Kidney (tissue), 14 donors: Measurements from ENCODE around the gene PRKCE. TPM values are rescaled to one million over a fixed set of nuclear protein-coding genes. Genes with fewer than 3 reads are reported as not detected.
A peak's percentile ranks its signal among the peaks of the same experiment; 100 is the strongest.

Experiments used
- DNase-seq, 5 donors: peaks; one replicate each; pipeline ENCODE4 v3.0.0-alpha.2; 2013 to 2020
- FAIRE-seq: peaks from 2 replicates; lab custom pipeline; 2012; peaks lifted over from hg19 to GRCh38; lab: Jason Lieb, UNC
- H3K27ac ChIP-seq, 2 donors: one replicate each; pipeline ENCODE4 v1.7.0; 2013; ENCODE audit warnings: low read depth in 2 of 2, low read length in 2 of 2, inconsistent platforms in 1 of 2
- H3K27me3 ChIP-seq: one replicate; pipeline ENCODE4 v1.7.1; 2013; ENCODE audit warnings: low read length, inconsistent platforms; ENCODE audit not compliant: control insufficient read depth, insufficient read depth
- H3K36me3 ChIP-seq, 3 donors: one replicate each; pipeline versions ENCODE4 v1.7.0 to v1.7.1; 2013; ENCODE audit warnings: low read length in 3 of 3, control low read depth in 1 of 3, inconsistent platforms in 1 of 3; ENCODE audit not compliant: insufficient read depth in 3 of 3, control insufficient read depth in 2 of 3
- H3K4me1 ChIP-seq, 3 donors: one replicate each; pipeline versions ENCODE4 v1.7.0 to v1.7.1; 2013; ENCODE audit warnings: low read length in 3 of 3, inconsistent platforms in 1 of 3, low read depth in 1 of 3; ENCODE audit not compliant: control insufficient read depth in 2 of 3, insufficient read depth in 2 of 3
- H3K4me3 ChIP-seq, 3 donors: one replicate each; pipeline versions ENCODE4 v1.7.0 to v1.8.1; 2013; ENCODE audit warnings: low read length in 3 of 3, control low read depth in 1 of 3, inconsistent platforms in 1 of 3
- H3K9ac ChIP-seq, 3 donors: one replicate each; pipeline versions ENCODE4 v1.7.0 to v1.7.1; 2013; ENCODE audit warnings: low read length in 3 of 3, control low read depth in 1 of 3, inconsistent platforms in 1 of 3
- H3K9me3 ChIP-seq, 3 donors: one replicate each; pipeline versions ENCODE4 v1.7.0 to v1.7.1; 2013; ENCODE audit warnings: low read length in 3 of 3, control low read depth in 1 of 3, inconsistent platforms in 1 of 3; ENCODE audit not compliant: control insufficient read depth in 2 of 3, insufficient read depth in 1 of 3
- intact Hi-C: fragments of 100-400 bp; cut with DNase I; formaldehyde crosslinking; loops from one replicate; pipeline ENCODE4 v1.11.1; 2022
- polyA plus RNA-seq: library from polyadenylated mRNA; stranded (reverse); fragments of 350-450 nt; fragmentation: Illumina TruSeq; extraction: RNeasy Lipid Tissue Mini Kit (QIAGEN cat#74804); gene quantifications from one replicate; pipeline ENCODE4 v1.2.3, GENCODE V29; 2014; ENCODE audit warnings: low read depth, low replicate concordance; ENCODE audit not compliant: insufficient read depth
- total RNA-seq: library from RNA; stranded (reverse); fragmentation: NEBNext Ultra II Directional; extraction: Animal tissue kit (Norgen Biotek cat#: 25700); gene quantifications from one replicate; pipeline ENCODE4 v1.2.1, GENCODE V29; 2021
- TF ChIP-seq, protein P1 (sequence below): IDR thresholded peaks from 3 replicates; pipeline ENCODE4 v1.5.1; 2012; ENCODE audit warnings: mild to moderate bottlenecking, moderate library complexity, borderline replicate concordance; ENCODE audit not compliant: insufficient read depth; ENCODE audit errors: extremely low read depth
- donor health status: control.
- donor health status: control.
- donor health status: control.
- donor health status: control.
- donor health status: control.
- donor health status: DM: yes; HTN: yes; CAD: no.
- donor health status: Normal renal cell carcinoma (clear cell type).

Gene PRKCE
- total and polyA plus RNA-seq, 2 donors from 2014 or later: 11.1 to 27.3 TPM

DNA sequence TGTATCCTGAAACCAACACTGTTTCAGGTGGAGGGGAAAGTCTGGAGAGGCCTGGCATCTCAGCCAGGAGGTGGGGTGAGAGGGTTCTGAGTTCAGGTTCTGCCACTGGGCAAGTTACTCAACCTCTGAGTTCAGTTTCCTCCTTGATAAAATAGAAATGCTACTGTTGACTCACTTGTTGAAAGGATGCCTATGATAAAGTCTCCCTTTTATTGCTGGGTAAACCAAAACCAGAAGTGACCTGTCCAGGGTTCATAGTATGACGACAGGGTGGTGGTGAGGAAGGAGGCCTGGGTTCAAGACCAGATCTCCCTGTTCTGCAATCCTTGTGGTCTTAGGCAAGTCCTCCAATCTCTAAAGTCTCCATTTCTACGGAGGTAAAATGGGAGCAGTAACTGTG lies 232.7 kb downstream of the PRKCE start:
- Histone ChIP-seq H3K9ac (no peak overlapping the region), H3K27ac (no peak overlapping the region), H3K4me3 (no peak overlapping the region), H3K27me3 (no peaks in the 10 kb centered on the region), H3K36me3 (no peaks in the 10 kb centered on the region), H3K4me1 (peaks cover 0 to 13% (median 12%) of the 10 kb centered on the region in 3 donors), H3K9me3 (no peaks in the 10 kb centered on the region)
- FAIRE-seq (no peak), DNase-seq (no peak)
- TF ChIP-seq, protein P1, sequence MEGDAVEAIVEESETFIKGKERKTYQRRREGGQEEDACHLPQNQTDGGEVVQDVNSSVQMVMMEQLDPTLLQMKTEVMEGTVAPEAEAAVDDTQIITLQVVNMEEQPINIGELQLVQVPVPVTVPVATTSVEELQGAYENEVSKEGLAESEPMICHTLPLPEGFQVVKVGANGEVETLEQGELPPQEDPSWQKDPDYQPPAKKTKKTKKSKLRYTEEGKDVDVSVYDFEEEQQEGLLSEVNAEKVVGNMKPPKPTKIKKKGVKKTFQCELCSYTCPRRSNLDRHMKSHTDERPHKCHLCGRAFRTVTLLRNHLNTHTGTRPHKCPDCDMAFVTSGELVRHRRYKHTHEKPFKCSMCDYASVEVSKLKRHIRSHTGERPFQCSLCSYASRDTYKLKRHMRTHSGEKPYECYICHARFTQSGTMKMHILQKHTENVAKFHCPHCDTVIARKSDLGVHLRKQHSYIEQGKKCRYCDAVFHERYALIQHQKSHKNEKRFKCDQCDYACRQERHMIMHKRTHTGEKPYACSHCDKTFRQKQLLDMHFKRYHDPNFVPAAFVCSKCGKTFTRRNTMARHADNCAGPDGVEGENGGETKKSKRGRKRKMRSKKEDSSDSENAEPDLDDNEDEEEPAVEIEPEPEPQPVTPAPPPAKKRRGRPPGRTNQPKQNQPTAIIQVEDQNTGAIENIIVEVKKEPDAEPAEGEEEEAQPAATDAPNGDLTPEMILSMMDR: no peak
- intact Hi-C loops: no loop called here

DNA sequence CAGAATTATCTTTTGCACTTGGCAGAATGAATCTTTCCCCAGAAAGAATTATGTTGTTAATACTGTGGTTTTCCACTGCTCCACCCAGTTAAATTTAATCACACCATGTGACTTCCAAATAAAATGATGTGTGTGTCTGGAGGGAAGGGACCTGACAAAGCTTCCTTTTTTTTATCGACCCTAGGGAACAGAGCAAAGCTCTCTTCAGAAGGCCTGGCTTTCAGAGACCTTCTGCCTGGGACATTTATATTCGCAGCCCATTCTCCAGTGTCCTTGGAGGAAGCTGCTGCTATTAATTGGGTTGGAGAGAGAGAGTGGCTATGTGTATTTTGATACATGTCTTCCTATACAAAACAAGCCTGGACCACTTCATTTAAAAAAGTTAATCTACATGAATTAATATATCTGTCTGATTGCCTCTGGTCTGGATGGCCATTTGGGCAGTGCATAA lies 233.7 kb downstream of the PRKCE start:
- TF ChIP-seq, protein P1: no peak
- H3K9ac ChIP-seq: no peak overlapping the region
- no peaks in the 10 kb centered on the region for H3K27me3 ChIP-seq
- DNase-seq (no peak), FAIRE-seq (no peak)
- H3K4me1 ChIP-seq: peaks cover 0 to 16% (median 8%) of the 10 kb centered on the region in 3 donors
- no peak overlapping the region for H3K4me3 ChIP-seq
- H3K9me3 ChIP-seq: no peaks in the 10 kb centered on the region
- no peaks in the 10 kb centered on the region for H3K36me3 ChIP-seq
- no peak overlapping the region for H3K27ac ChIP-seq
- intact Hi-C loops: no loop called here

DNA sequence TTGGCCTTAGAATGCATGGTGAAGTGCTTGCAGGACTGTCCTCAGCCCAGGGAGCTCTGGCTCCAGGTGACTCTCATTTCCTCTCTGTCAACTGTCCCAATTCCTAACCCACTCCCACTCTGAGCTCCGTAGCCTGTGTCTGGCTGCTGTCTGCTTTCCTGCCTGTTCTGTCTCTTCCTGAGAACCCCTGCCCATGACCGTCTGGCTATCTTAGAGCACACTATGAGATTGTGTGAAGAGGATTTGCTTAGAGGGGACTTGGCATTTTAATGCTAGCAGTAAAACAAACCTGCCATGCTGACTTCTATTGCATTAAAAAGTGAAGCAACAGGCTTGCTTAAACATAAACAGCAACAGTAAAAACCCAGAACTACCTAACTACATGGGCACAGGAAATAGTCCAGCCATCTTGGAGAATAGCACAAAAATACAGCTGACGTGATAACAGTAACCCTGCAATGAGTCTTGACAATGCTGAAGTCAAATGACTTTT lies 234.7 kb downstream of the PRKCE start:
- H3K36me3 ChIP-seq: no peaks in the 10 kb centered on the region
- TF ChIP-seq, protein P1: no peak
- FAIRE-seq: no peak
- DNase-seq: peak in 1 of 5 donors; percentile 32
- H3K4me1 ChIP-seq: peaks cover 0 to 19% (median 8%) of the 10 kb centered on the region in 3 donors
- intact Hi-C loops: no loop called here
- H3K27ac ChIP-seq: no peak overlapping the region
- no peak overlapping the region for H3K9ac ChIP-seq
- no peaks in the 10 kb centered on the region for H3K27me3 ChIP-seq
- H3K9me3 ChIP-seq: no peaks in the 10 kb centered on the region
- H3K4me3 ChIP-seq: no peak overlapping the region

DNA sequence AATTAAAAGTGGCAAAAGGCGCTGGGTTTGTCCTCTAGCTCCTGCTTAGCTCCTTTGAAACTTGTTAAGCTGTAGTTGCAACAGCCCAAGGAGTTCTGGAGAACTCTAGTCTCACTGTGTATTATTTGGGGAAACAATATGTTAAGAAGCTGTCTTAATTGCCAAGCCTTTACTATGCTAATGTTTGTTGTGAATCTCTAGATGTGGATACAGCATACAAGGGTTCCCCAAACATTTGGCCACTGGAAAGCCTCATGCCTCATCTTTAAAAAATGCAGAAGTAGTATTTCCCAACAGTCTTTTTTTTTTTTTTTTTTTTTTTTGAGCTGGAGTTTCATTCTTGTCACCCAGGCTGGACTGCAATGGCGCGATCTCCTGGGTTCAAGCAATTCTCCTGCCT lies 236.7 kb downstream of the PRKCE start:
- no peaks in the 10 kb centered on the region for H3K9me3 ChIP-seq
- H3K36me3 ChIP-seq: no peaks in the 10 kb centered on the region
- H3K27ac ChIP-seq: no peak overlapping the region
- FAIRE-seq (no peak), DNase-seq (no peak)
- H3K4me3 ChIP-seq: no peak overlapping the region
- H3K9ac ChIP-seq: no peak overlapping the region
- H3K4me1 ChIP-seq: peaks cover 3 to 25% (median 7%) of the 10 kb centered on the region in 3 donors
- intact Hi-C loops: no loop called here
- TF ChIP-seq, protein P1: no peak
- H3K27me3 ChIP-seq: no peaks in the 10 kb centered on the region
